ENCODE results near the gene ANKRD35. TPM values are rescaled to one million over a fixed set of nuclear protein-coding genes. Genes with fewer than 3 reads are reported as not detected.
"Not testable (repeated sequence)": the region's sequence is repeated elsewhere in the genome, so short reads cannot be mapped to it uniquely, and the experiment has no call there.

ANKRD35 gene
- total RNA-seq, result not detected

- peak; percentile 81 for DNase-seq
Measured at GRCh38 chr1:145885738-145886287, at the start of gene ANKRD35. Gene ANKRD35, minus strand, starts transcription at chr1:145885866. Its CDS starts 108 bp downstream, at chr1:145885758.

DNA sequence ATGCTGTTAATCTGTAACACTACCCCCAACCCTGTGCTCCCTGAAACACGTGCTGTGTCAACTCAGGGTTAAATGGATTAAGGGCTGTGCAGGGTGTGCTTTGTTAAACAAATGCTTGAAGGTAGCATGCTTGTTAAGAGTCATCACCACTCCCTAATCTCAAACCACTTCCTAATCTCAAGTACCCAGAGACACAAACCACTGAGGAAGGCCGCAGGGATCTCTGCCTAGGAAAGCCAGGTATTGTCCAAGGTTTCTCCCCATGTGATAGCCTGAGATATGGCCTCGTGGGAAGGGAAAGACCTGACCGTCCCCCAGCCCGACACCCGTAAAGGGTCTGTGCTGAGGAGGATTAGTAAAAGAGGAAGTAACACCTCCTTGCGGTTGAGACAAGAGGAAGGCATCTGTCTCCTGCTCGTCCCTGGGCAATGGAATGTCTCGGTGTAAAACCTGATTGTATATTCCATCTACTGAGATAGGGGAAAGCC is 46.9 kb upstream of the ANKRD35 start:
- peak; percentile 11 for DNase-seq

- DNase-seq, result no peak
Measured at GRCh38 chr1:145927916-145928643, 42.4 kb upstream of the ANKRD35 start.

DNA sequence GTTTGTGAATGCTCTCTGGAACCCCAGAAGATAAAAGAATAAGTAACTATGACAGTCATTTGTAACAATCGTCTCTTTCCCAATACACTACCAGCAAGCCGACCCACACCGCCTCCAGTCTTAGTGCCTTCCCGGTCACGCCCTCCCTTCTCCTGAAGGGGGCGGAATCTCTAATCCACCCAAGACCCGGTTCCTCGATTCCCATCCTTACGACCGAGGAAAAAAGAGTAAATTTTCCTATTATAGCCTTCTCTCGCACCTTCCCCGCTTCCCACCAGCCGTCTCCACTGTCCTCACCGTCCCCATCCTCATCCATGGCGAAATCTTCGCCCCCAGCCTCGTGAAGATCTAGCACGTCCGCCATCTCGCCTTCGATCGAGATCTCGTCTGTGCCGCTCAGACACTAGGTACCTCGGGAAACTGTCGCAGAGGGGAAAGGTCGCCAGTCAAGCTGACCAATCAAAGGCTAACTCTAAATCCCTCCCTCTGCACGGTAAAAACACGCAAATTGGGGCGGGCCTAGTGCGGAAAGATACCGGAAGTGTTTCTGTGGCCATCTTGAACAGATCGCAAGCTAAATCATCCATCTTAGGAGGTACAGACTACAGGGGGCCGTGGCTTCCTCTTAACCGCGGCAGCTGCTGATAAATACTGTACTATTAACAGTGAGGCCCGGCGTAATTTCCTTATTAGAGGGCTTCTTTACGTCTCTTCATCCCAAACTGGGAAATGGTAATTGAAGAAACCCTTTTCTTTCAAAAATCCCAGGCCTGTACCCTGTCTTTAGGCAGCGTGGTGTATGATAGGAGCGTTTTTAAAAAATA is 41.6 kb upstream of the ANKRD35 start, which contains the start of gene RBM8A:
RBM8A (minus strand) TSS at position 422 of the 824 bp plus-strand sequence; CDS start at position 364, 58 bp downstream.
- DNase-seq, result peak; percentile 91

GRCh38 chr1:145926686-145927062 is 41.0 kb upstream of the ANKRD35 start:
- DNase-seq, result no peak

- no peak for DNase-seq
Measured at GRCh38 chr1:145922266-145922665, 36.6 kb upstream of the ANKRD35 start.

- DNase-seq, result not testable (repeated sequence)
Measured at GRCh38 chr1:145920297-145920696, 34.6 kb upstream of the ANKRD35 start.

DNA sequence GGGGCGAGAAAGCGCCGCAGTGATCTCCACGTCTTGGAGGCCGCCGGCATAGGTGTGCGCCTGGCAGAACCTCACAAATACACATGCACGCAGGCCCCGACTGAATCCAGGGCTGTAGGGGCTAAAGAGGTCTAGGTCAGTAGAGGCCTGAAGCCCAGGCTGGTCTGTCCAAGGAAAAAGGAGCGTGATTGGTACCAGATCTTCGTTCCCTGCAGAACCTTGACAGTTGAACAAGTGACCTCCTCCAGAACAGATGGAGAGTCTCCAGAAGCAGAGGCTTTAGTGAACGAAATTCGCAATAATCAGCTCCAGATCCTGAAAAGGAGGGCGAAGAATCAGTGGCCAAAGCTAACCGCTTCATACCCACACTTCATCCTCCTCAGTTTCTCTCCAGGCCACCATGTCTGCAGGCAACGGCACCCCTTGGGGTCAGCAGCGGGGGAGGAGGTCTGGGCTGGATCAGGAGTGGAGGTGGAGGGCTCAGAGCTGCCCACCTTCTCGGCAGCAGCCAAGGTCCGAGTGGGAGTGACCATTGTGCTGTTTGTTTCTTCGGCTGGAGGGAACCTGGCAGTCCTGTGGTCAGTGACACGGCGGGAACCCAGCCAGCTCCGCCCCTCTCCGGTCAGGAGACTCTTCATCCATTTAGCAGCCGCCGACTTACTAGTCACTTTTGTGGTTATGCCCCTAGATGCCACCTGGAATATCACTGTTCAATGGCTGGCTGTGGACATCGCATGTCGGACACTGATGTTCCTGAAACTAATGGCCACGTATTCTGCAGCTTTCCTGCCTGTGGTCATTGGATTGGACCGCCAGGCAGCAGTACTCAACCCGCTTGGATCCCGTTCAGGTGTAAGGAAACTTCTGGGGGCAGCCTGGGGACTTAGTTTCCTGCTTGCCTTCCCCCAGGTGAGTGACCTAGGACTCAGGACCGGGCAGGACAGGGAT is 33.6 kb upstream of the ANKRD35 start:
- DNase-seq, result no peak

- peak; percentile 88 for DNase-seq
Measured at GRCh38 chr1:145918144-145918991, 32.7 kb upstream of the ANKRD35 start, which contains the start of gene PEX11B. Gene PEX11B, minus strand, starts transcription at chr1:145918717. Its CDS starts 29 bp downstream, at chr1:145918688.

GRCh38 chr1:145917595-145917994 is 31.9 kb upstream of the ANKRD35 start:
- DNase-seq, result no peak

GRCh38 chr1:145916745-145917144 is 31.1 kb upstream of the ANKRD35 start:
- no peak for DNase-seq

DNA sequence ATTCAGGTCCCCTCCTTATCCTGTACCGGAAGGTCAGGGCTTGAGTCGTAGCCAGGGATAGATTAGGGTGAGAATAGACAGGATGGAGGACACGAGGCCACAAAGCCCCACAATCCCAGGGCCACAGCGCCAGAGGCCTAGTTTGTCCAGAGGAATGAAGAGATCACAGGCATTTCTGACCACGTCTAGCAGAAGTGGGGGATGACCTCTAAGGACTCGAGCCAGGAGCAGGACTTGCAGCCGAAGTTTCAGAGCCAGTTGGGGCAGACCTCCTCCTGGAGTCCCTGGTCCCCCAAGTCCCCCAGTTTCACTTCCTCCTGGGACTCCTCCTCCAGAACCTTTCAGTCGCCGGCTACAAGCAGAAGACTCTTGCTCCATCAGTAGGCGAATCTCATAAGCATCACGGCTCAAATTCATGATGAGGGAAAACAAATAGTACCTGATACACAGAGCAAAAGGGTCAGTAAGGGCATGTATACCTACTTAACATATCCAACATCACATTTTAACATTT is 26.5 kb upstream of the ANKRD35 start:
- no peak for DNase-seq

DNA sequence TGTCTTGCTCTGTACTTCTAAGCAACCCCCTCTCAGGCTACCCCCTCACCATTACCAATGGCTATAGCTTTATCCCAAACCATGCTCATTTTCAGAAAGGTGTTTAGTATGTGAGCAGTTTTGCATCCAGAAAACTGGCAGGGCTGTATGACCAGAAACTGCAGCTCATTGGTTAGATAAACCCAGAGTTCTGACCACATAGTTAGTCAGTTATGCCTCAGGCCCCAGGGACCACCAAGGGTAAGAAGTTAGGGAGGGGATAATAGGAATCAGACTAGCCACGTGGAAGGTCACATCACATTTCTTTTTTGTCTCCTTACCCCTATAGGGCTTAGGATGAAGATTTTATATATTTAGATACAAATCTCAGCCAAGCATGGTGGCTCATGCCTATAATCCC is 23.0 kb upstream of the ANKRD35 start:
- no peak for DNase-seq

GRCh38 chr1:145906954-145907753 is 21.5 kb upstream of the ANKRD35 start:
- no peak for DNase-seq

- DNase-seq, result no peak
Measured at GRCh38 chr1:145901312-145902021, 15.8 kb upstream of the ANKRD35 start.

- no peak for DNase-seq
Measured at GRCh38 chr1:145898756-145899155, 13.1 kb upstream of the ANKRD35 start.

GRCh38 chr1:145897969-145898368 is 12.3 kb upstream of the ANKRD35 start:
- no peak for DNase-seq

- DNase-seq, result no peak
Measured at GRCh38 chr1:145895471-145895870, 9.8 kb upstream of the ANKRD35 start.
